ENCODE measurements around the gene TAS2R4.

Gene TAS2R4

DNA sequence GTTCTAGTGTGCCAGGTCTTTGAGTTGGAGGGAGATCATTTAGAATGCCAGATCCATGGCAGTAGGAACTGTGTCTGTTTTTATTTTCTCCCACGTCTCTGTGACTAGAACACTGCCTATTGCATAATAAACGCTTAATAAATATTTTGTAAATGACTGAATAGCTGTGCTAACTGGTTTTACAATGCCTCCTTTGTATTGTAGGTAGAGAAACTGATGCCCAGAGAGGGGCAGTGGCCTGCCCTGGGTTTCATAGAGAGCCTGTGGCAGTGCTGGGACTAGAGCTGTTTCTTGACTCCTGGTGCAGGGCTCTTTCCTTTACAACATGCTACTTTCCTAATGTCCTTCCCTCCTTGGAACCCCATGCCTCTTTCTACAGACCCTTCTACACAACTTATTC, 16.1 kb downstream of the TAS2R4 start:
- TF ChIP-seq YY1 (IDR thresholded peaks at IDR 0.05; ENCODE audit: low read depth) (no peak), ZBTB7A (IDR thresholded peaks at IDR 0.05; ENCODE audit: low read depth) (no peak), TEAD4 (IDR thresholded peaks at IDR 0.05) (no peak), CREB1 (IDR thresholded peaks at IDR 0.05; ENCODE audit: low read depth) (no peak), USF1 (IDR thresholded peaks at IDR 0.05) (no peak), REST (IDR thresholded peaks at IDR 0.05; ENCODE audit: low read depth) (no peak), MAX (IDR thresholded peaks at IDR 0.05) (no peak), EGR1 (IDR thresholded peaks at IDR 0.05) (no peak), FOXM1 (IDR thresholded peaks at IDR 0.05; ENCODE audit: borderline replicate concordance, low read depth) (no peak), TCF12 (IDR thresholded peaks at IDR 0.05; ENCODE audit: low read depth) (no peak), CEBPB (IDR thresholded peaks at IDR 0.05) (no peak), RAD21 (IDR thresholded peaks at IDR 0.05; ENCODE audit: low read depth) (no peak)

DNA sequence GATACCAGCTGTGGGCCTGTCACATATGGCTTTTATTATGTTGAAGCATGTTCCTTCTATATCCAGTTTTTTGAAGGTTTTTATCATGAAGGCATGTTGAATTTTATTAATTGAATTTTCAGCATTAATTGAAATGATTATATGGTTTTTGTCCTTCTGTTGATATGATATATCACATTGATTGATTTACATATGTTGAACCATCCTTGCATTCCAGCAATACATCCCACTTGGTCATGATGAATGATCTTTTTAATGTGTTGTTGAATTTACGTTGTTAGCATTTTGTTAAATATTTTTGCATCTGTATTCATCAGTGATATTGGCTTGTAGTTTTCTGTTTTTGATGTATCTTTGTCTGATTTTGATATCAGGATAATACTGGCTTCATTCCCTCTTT, 43.6 kb downstream of the TAS2R4 start:
- TF ChIP-seq YY1 (IDR thresholded peaks at IDR 0.05; ENCODE audit: low read depth) (no peak), EP300 (IDR thresholded peaks at IDR 0.05; ENCODE audit: borderline replicate concordance) (no peak), TEAD4 (IDR thresholded peaks at IDR 0.05) (no peak), USF1 (IDR thresholded peaks at IDR 0.05) (no peak), CEBPB (IDR thresholded peaks at IDR 0.05) (no peak), CREB1 (IDR thresholded peaks at IDR 0.05; ENCODE audit: low read depth) (no peak), TAF1 (IDR thresholded peaks at IDR 0.05; ENCODE audit: low read depth) (no peak), TCF12 (IDR thresholded peaks at IDR 0.05; ENCODE audit: low read depth) (no peak), MAX (IDR thresholded peaks at IDR 0.05) (no peak), NFIC (IDR thresholded peaks at IDR 0.05) (no peak), EGR1 (IDR thresholded peaks at IDR 0.05) (no peak), RAD21 (IDR thresholded peaks at IDR 0.05; ENCODE audit: low read depth) (no peak), REST (IDR thresholded peaks at IDR 0.05; ENCODE audit: low read depth) (no peak)

Measured in Ishikawa (cell line).